Liver (tissue), 9 donors: Measurements from ENCODE around the gene PRRT3. TPM values are rescaled to one million over a fixed set of nuclear protein-coding genes. Genes with fewer than 3 reads are reported as not detected.
A peak's percentile ranks its signal among the peaks of the same experiment; 100 is the strongest.

Experiments
- DNase-seq: peaks from one replicate; pipeline ENCODE4 v3.0.0-alpha.2; 2017; ENCODE audit warnings: low spot score
- H3K27ac ChIP-seq, 2 donors: one replicate each; pipeline ENCODE4 v1.7.0; 2013; ENCODE audit warnings: inconsistent platforms in 2 of 2, low read length in 2 of 2, control low read depth in 1 of 2, low read depth in 1 of 2, mild to moderate bottlenecking in 1 of 2
- H3K27me3 ChIP-seq, 4 donors: one replicate each; pipeline versions ENCODE4 v1.6.1 to v1.7.0; 2013; ENCODE audit warnings: low read length in 3 of 4, inconsistent platforms in 1 of 4, mild to moderate bottlenecking in 1 of 4, moderate library complexity in 1 of 4; ENCODE audit not compliant: control insufficient read depth in 4 of 4, insufficient read depth in 4 of 4
- H3K36me3 ChIP-seq, 4 donors: one replicate each; pipeline versions ENCODE4 v1.6.1 to v1.7.0; 2013; ENCODE audit warnings: low read length in 3 of 4, mild to moderate bottlenecking in 3 of 4, low read depth in 1 of 4, moderate library complexity in 1 of 4; ENCODE audit not compliant: control insufficient read depth in 4 of 4, insufficient read depth in 3 of 4
- H3K4me1 ChIP-seq, 4 donors: one replicate each; pipeline versions ENCODE4 v1.6.1 to v1.7.0; 2013; ENCODE audit warnings: low read length in 3 of 4, mild to moderate bottlenecking in 3 of 4, moderate library complexity in 1 of 4; ENCODE audit not compliant: control insufficient read depth in 4 of 4, insufficient read depth in 4 of 4
- H3K4me3 ChIP-seq, 3 donors: one replicate each; pipeline versions ENCODE4 v1.6.1 to v1.7.0; 2013; ENCODE audit warnings: low read length in 3 of 3, control low read depth in 1 of 3, low read depth in 1 of 3, mild to moderate bottlenecking in 1 of 3
- H3K9ac ChIP-seq, 2 donors: one replicate each; pipeline ENCODE4 v1.7.0; 2013; ENCODE audit warnings: low read length in 2 of 2, mild to moderate bottlenecking in 2 of 2, moderate library complexity in 2 of 2, control low read depth in 1 of 2, low read depth in 1 of 2
- H3K9me3 ChIP-seq, 4 donors: one replicate each; pipeline versions ENCODE4 v1.6.1 to v1.7.0; 2013; ENCODE audit warnings: low read length in 3 of 4; ENCODE audit not compliant: control insufficient read depth in 4 of 4
- ATF3 ChIP-seq: IDR thresholded peaks from 2 replicates; pipeline ENCODE4 v1.6.1; 2016; ENCODE audit warnings: antibody characterized with exemption
- CTCF ChIP-seq: fragments of 150-350 bp; IDR thresholded peaks from 2 replicates; pipeline ENCODE4 v1.5.1; 2017; ENCODE audit warnings: improper control_type of control experiment, low read depth, low read length; ENCODE audit not compliant: missing input control
- EGR1 ChIP-seq, 2 donors: IDR thresholded peaks; 2 replicates each; pipeline ENCODE4 v1.6.1; 2016 to 2018; ENCODE audit warnings: antibody characterized with exemption in 2 of 2, low read depth in 2 of 2
- FOXA1 ChIP-seq: IDR thresholded peaks from 2 replicates; pipeline ENCODE4 v1.6.1; 2016; ENCODE audit warnings: antibody characterized with exemption
- FOXA2 ChIP-seq: IDR thresholded peaks from 2 replicates; pipeline ENCODE4 v1.6.1; 2016; ENCODE audit warnings: antibody characterized with exemption
- GABPA ChIP-seq, 2 donors: IDR thresholded peaks in 1 of 2; conservative IDR thresholded peaks in 1 of 2; 2 replicates each; pipeline ENCODE4 v1.6.1; 2016; ENCODE audit warnings: antibody characterized with exemption in 2 of 2, mild to moderate bottlenecking in 1 of 2, moderate library complexity in 1 of 2
- HNF4A ChIP-seq, 2 donors: conservative IDR thresholded peaks; 2 replicates each; pipeline ENCODE4 v1.6.1; 2016; ENCODE audit warnings: antibody characterized with exemption in 2 of 2, mild to moderate bottlenecking in 2 of 2
- HNF4G ChIP-seq: IDR thresholded peaks from 2 replicates; pipeline ENCODE4 v1.6.1; 2016; ENCODE audit warnings: antibody characterized with exemption
- MAX ChIP-seq: IDR thresholded peaks from 2 replicates; pipeline ENCODE4 v1.6.1; 2016; ENCODE audit warnings: antibody characterized with exemption
- NR2F2 ChIP-seq: IDR thresholded peaks from 2 replicates; pipeline ENCODE4 v1.6.1; 2016; ENCODE audit warnings: antibody characterized with exemption
- RAD21 ChIP-seq, 2 donors: IDR thresholded peaks; 2 replicates each; pipeline ENCODE4 v1.6.1; 2016; ENCODE audit warnings: antibody characterized with exemption in 2 of 2, mild to moderate bottlenecking in 2 of 2
- REST ChIP-seq: IDR thresholded peaks from 2 replicates; pipeline ENCODE4 v1.6.1; 2016; ENCODE audit warnings: antibody characterized with exemption, mild to moderate bottlenecking
- SP1 ChIP-seq: IDR thresholded peaks from 2 replicates; pipeline ENCODE4 v1.6.1; 2018; ENCODE audit warnings: antibody characterized with exemption, mild to moderate bottlenecking
- TAF1 ChIP-seq: conservative IDR thresholded peaks from 2 replicates; pipeline ENCODE4 v1.6.1; 2016; ENCODE audit warnings: antibody characterized with exemption, mild to moderate bottlenecking
- YY1 ChIP-seq: IDR thresholded peaks from 2 replicates; pipeline ENCODE4 v1.6.1; 2016; ENCODE audit warnings: antibody characterized with exemption, mild to moderate bottlenecking
- ZBTB33 ChIP-seq: IDR thresholded peaks from 2 replicates; pipeline ENCODE4 v1.6.1; 2016; ENCODE audit warnings: antibody characterized with exemption
- WGBS: extraction: QIAGEN DNeasy Blood & Tissue Kit; methylation state at CpG from one replicate; pipeline ENCODE4 v1.1.7; 2013; 5-methylcytosine and 5-hydroxymethylcytosine counted together
- polyA plus RNA-seq, 2 donors: library from polyadenylated mRNA; stranded (reverse) in 1 of 2; unstranded in 1 of 2; fragments of 200-250 nt in 1 of 2; fragments of >200 nt in 1 of 2; fragmentation: Nextera tagmentation in 1 of 2; extraction: Ambion mirVana in 1 of 2; gene quantifications; one replicate each; pipeline versions ENCODE4 v1.2.1 to v1.2.3, GENCODE V29; 2013 to 2015
- total RNA-seq, 2 donors: library from RNA; depleted of rRNA; stranded (reverse); fragments of >200 nt; gene quantifications; one replicate each; pipeline ENCODE4 v1.2.3, GENCODE V29; 2014
- donor health status: healthy.
- donor health status: healthy.
- donor health status: healthy.
- donor health status: healthy.
- donor health status: healthy.

PRRT3 gene
- total and polyA plus RNA-seq, 4 donors = 0.14 to 0.79 (median 0.24) TPM

GRCh38 chr3:9978710-9979305 lies 26.6 kb upstream of the PRRT3 start:
- TF ChIP-seq YY1 (no peak), SP1 (no peak), ZBTB33 (no peak), CTCF (no peak), HNF4G (no peak), RAD21 (IDR thresholded peaks at IDR 0.05) (no peak)
- Histone ChIP-seq H3K9me3 (no peaks in the 10 kb centered on the region), H3K4me3 (no peak overlapping the region), H3K36me3 (peaks cover 0 to 15% (median 10%) of the 10 kb centered on the region in 4 donors), H3K27me3 (no peaks in the 10 kb centered on the region), H3K9ac (no peak overlapping the region), H3K27ac (no peak overlapping the region), H3K4me1 (peaks cover 2 to 19% (median 7%) of the 10 kb centered on the region in 4 donors)
- whole genome bisulfite sequencing = 95% methylated on average over 8 of the region's 8 CpGs
- no peak for DNase-seq

GRCh38 chr3:9976721-9977709 lies 24.8 kb upstream of the PRRT3 start:
- WGBS = 45% methylated on average over 7 of the region's 7 CpGs
- peaks cover 6 to 23% (median 14%) of the 10 kb centered on the region in 4 donors for H3K36me3 ChIP-seq
- no peak overlapping the region for H3K4me3 ChIP-seq
- H3K27ac ChIP-seq = peak overlapping the region; percentile 63 to 80
- H3K27me3 ChIP-seq = no peaks in the 10 kb centered on the region
- peaks cover 2 to 10% (median 5%) of the 10 kb centered on the region in 4 donors for H3K4me1 ChIP-seq
- DNase-seq = peak; percentile 52
- no peaks in the 10 kb centered on the region for H3K9me3 ChIP-seq
- H3K9ac ChIP-seq = peak overlapping the region in 1 of 2 donors; percentile 5
- TF ChIP-seq TAF1 = no peak
- peak; percentile 33 for TF ChIP-seq YY1
- peak; percentile 20 for TF ChIP-seq REST
- TF ChIP-seq ZBTB33 = peak; percentile 55
- TF ChIP-seq HNF4G = no peak
- TF ChIP-seq SP1 = peak; percentile 49
- peak in 1 of 2 donors; percentile 55 for TF ChIP-seq GABPA (IDR thresholded peaks at IDR 0.05 in 1 of 2, conservative IDR thresholded peaks at IDR 0.05 in 1 of 2)
- peak; percentile 54 for TF ChIP-seq MAX
- TF ChIP-seq FOXA2 = peak; percentile 42
- TF ChIP-seq HNF4A (conservative IDR thresholded peaks at IDR 0.05) = peak; percentile 45 to 66
- TF ChIP-seq EGR1 (IDR thresholded peaks at IDR 0.05; ENCODE audit: low read depth in 2 of 2) = peak in 1 of 2 donors; percentile 11
- peak; percentile 21 for TF ChIP-seq FOXA1
- no peak for TF ChIP-seq NR2F2
- no peak for TF ChIP-seq CTCF
- peak; percentile 55 to 60 for TF ChIP-seq RAD21 (IDR thresholded peaks at IDR 0.05)
- TF ChIP-seq ATF3 = peak; percentile 92
